Bronchial epithelial cell (primary cell): ENCODE data around the gene GLT6D1. TPM values are rescaled to one million over a fixed set of nuclear protein-coding genes. Genes with fewer than 3 reads are reported as not detected.

Source experiments
- DNase-seq: peaks from one replicate; pipeline ENCODE4 v3.0.0-alpha.2; 2010; ENCODE audit warnings: low read depth
- FAIRE-seq: peaks from 2 replicates; lab custom pipeline; 2011; peaks lifted over from hg19 to GRCh38; lab: Jason Lieb, UNC
- H3K27me3 ChIP-seq: 2 replicates; pipeline ENCODE4 v1.5.1; 2011; ENCODE audit warnings: low read length; ENCODE audit not compliant: control insufficient read depth, insufficient read depth
- H3K36me3 ChIP-seq: 2 replicates; pipeline ENCODE4 v1.5.1; 2011; ENCODE audit warnings: low read length; ENCODE audit not compliant: control insufficient read depth, insufficient read depth
- H3K4me3 ChIP-seq: 2 replicates; pipeline ENCODE4 v1.5.1; 2011; ENCODE audit warnings: mild to moderate bottlenecking, low read depth, low read length, control low read depth
- total RNA-seq: library from RNA; depleted of rRNA; stranded (reverse); fragments of >200 nt; gene quantifications from 2 replicates; pipeline ENCODE4 v1.2.1, GENCODE V29; 2014
- TF ChIP-seq, protein P1 (sequence below): IDR thresholded peaks from 2 replicates; pipeline ENCODE4 v1.5.1; 2011; ENCODE audit warnings: mild to moderate bottlenecking, moderate library complexity, low read length, control low read depth, inconsistent platforms; ENCODE audit not compliant: insufficient read depth, severe bottlenecking

Gene GLT6D1
- total RNA-seq, 1 donor from 2014 or later: not detected

DNA sequence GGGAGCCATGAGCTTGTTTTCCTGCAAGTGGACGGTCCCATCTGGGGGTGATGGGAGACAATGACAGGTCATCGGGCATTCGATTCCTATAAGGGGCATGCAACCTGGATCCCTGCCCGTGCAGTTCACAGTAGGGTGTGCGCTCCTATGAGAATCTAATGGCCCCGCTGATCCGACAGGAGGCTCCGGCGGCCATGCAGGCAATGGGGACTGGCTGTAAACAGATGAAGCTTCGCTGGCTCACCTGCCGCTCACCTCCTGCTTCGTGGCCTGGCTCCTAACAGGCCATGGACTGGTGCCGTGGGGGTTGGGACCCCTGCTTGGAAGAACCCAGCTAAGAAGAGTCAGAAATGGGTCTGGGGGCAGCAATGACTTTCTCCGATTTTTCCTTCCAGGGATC, 56.8 kb downstream of the GLT6D1 start:
- TF ChIP-seq, protein P1, sequence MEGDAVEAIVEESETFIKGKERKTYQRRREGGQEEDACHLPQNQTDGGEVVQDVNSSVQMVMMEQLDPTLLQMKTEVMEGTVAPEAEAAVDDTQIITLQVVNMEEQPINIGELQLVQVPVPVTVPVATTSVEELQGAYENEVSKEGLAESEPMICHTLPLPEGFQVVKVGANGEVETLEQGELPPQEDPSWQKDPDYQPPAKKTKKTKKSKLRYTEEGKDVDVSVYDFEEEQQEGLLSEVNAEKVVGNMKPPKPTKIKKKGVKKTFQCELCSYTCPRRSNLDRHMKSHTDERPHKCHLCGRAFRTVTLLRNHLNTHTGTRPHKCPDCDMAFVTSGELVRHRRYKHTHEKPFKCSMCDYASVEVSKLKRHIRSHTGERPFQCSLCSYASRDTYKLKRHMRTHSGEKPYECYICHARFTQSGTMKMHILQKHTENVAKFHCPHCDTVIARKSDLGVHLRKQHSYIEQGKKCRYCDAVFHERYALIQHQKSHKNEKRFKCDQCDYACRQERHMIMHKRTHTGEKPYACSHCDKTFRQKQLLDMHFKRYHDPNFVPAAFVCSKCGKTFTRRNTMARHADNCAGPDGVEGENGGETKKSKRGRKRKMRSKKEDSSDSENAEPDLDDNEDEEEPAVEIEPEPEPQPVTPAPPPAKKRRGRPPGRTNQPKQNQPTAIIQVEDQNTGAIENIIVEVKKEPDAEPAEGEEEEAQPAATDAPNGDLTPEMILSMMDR: no peak
- Histone ChIP-seq H3K4me3 (no peak overlapping the region), H3K36me3 (no peaks in the 10 kb centered on the region), H3K27me3 (no peaks in the 10 kb centered on the region)
- FAIRE-seq (no peak), DNase-seq (no peak)

GRCh38 chr9:135581636-135582426, 57.5 kb downstream of the GLT6D1 start:
- no peak overlapping the region for H3K4me3 ChIP-seq
- DNase-seq (no peak), FAIRE-seq (no peak)
- TF ChIP-seq, protein P1: no peak
- H3K27me3 ChIP-seq: no peaks in the 10 kb centered on the region
- H3K36me3 ChIP-seq: no peaks in the 10 kb centered on the region

- no peak for DNase-seq
- no peaks in the 10 kb centered on the region for H3K27me3 ChIP-seq
- TF ChIP-seq, protein P1: no peak
- H3K4me3 ChIP-seq: no peak overlapping the region
- H3K36me3 ChIP-seq: no peaks in the 10 kb centered on the region
- no peak for FAIRE-seq
These were observed 58.5 kb downstream of the GLT6D1 start for GRCh38 chr9:135580664-135581380.

DNA sequence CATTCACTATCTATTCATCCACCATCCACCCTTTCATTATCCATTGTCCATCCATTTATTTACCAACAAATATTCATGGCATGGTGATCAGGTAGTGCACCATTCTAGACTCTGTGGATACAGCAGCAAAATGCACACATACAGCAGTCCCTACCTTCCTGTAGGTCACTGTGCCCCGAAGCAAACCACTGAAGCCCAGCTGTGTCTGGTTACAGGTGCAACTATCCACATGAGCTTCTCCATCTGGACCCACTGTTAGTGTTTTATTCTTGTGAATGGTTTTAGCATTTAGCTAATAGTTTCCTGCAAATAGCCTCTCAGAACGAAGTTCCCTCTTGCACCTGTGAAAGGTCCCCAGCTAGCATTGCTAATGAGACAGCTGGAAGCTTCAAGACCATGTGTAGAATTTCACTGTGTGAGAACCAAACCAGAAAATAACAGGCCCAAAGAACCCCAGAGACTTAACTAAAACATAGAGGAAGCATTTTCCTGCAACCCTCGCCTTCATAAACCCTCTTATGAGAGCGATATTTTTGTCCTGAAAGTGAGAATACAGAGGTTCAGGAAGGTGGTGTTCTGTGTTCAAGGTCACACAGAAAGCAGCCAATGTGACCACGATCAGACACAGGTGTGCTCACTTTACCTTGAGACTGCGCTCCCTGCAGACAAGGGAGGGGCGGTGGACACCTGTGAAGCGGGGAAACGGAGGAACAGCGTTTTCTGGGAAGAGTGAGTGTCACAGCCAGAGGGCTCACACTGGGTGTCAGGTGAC, 59.3 kb downstream of the GLT6D1 start:
- no peaks in the 10 kb centered on the region for H3K27me3 ChIP-seq
- DNase-seq (no peak), FAIRE-seq (no peak)
- no peaks in the 10 kb centered on the region for H3K36me3 ChIP-seq
- TF ChIP-seq, protein P1: no peak
- H3K4me3 ChIP-seq: no peak overlapping the region

DNA sequence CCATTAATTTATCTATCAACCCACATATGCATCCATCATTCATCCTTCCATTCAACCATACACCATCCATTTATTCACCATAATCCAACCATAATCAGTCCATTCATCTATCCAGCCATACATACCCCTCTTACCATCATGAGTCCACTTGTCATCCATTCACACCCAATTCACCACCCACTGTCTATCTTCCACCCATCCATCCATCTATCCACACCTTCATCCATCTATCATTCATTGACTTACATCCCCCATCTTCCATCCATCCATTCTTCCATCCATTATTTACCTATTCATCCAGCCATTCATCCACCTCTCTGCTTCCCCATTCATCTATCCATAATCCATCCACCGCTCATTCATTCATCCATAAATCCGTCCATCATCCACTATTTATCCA, 60.0 kb downstream of the GLT6D1 start:
- no peak for FAIRE-seq
- no peaks in the 10 kb centered on the region for H3K27me3 ChIP-seq
- DNase-seq: no peak
- H3K4me3 ChIP-seq: no peak overlapping the region
- no peaks in the 10 kb centered on the region for H3K36me3 ChIP-seq
- TF ChIP-seq, protein P1: no peak
